GM12873 (cell line): ENCODE measurements around the gene INO80C.

ENCODE experiments used
- CTCF ChIP-seq: IDR thresholded peaks from 2 replicates; pipeline ENCODE4 v1.5.1; 2012; ENCODE audit warnings: low read depth, mild to moderate bottlenecking, moderate library complexity, low read length, control low read depth; ENCODE audit not compliant: insufficient read depth; ENCODE audit errors: missing control alignments

Gene INO80C

DNA sequence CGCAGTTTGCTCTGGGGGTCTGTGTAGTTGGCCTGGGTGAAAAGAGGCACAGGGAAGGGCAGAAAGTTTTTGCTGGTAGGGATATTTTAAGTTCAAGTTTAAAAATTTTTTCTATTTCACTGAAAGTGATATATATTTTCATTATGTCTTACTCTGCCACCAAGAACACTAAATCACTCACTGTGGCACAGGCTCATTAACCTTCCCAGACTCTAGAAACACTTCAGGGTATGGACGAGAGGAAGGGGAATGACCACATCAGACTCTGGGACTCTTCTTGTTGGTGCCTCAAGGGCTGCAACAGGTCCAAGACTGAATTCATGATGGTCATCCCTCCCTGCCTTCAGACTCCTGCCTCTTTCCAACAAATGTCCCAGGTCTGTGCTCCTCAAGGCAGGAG is 29.0 kb downstream of the INO80C start:
- TF ChIP-seq CTCF: no peak

GRCh38 chr18:35467624-35468016 is 30.1 kb downstream of the INO80C start:
- no peak for TF ChIP-seq CTCF

DNA sequence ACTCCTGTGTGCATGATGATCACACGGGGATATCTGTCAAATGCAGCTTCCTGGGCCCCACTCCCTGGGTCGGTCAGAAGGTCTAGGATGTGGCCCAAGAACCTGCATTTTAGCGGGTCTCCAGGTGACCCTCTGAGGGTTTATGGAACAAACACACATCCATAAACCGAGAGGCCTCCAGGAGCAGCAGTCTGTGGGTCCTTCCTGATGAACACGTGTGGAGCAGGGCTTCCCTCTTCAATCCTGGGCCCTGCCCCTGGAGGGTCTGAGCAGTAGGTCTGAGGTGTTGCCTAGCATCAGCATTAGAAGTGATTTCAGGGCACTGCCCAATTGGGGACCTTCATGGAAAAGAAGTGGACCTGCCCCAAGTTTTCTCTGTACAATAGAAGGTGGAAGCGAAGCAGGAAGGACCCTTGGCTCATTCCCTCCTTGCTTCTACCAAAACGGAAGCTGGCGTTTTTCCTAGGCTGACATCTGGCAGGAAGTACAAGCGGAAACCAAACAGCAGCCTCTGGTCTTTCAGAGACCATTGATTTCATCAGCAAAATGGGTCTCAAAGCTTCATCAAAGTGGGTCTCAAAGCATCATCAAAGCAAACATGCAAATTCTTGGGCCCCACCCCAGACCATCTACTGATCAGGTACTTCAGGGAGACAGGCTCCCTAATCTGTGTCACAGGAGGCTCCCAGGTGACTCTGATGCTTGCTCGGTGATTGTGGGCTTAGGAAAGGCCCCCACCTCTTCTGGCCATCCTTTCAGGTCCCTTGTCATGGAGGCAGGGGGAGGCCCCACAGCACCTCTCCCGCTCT is 30.7 kb downstream of the INO80C start:
- TF ChIP-seq CTCF: no peak

GRCh38 chr18:35466334-35466733 is 31.4 kb downstream of the INO80C start:
- TF ChIP-seq CTCF: no peak

DNA sequence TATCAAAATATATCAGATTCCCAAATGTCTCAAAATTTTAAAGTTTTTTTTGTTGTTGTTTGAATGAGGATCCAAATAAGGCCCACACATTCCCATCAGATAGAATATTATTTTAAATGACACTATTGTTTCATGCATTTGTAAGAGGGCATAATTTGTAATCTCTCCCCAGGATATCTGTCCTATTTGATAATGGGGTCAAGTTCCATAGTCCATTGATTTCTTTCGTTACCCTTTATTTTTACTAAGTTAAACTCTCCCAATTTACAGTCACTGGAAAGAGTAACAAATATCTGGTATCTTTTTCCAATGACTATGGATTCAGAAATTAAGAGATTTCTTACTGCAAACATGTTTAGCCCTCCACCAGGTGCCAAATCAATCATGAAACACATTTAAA is 32.4 kb downstream of the INO80C start:
- no peak for TF ChIP-seq CTCF

DNA sequence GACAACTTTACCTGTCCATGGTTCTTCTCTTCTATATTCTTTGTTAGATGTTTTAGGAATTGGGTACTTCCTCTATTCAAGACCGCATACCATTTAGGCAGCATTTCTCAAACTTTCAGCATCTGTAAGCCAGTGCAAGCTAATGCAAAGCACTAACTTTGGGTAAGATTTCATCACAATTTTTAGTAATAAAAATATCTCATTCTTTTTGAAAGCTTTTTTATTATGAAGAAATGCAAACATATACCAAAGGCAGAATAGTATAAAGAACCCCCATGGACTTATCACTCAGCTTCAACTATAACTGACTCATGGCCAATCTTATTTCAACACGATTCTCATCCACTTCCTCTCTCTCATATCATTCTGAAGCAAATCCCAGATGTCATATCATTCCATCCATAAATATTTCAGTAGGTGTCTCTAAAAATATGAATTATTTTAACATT is 32.9 kb downstream of the INO80C start:
- no peak for TF ChIP-seq CTCF

- TF ChIP-seq CTCF: no peak
Observed at GRCh38 chr18:35463827-35464226, 33.9 kb downstream of the INO80C start.
